Measurements from ENCODE around the gene HOXD1.

Gene HOXD1

DNA sequence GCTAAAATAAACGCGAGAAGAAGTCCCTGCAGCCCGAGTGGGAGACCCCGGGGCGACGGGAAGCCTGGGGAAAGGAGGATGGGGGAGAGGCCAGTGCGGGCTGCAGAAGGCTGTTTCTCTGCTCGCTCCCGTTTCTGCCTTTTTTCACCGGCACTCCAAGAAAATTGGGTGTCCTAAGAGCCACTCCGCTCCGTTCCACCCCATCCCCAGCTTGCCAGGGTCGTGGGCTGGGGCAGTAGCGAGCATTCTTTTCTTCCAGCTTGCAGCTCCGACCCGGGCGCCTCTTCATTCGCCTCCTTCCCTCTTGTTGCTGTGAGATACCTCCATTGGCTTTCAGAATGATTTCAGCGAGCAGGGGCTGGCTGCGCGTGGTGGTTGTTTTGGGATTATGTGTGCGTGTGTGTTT lies 30.3 kb upstream of the HOXD1 start:
- Histone ChIP-seq H3K4me2 (ENCODE audit: low read length) (no peak overlapping the region), H3K79me2 (ENCODE audit: control insufficient read depth, low read length) (no peaks in the 10 kb centered on the region), H3K27ac (ENCODE audit: low read depth, low read length) (no peak overlapping the region), H3K4me1 (ENCODE audit: control insufficient read depth, low read length) (no peaks in the 10 kb centered on the region), H4K20me1 (ENCODE audit: control insufficient read depth, insufficient read depth, low read depth, low read length) (no peaks in the 10 kb centered on the region), H3K4me3 (ENCODE audit: low read length) (no peak overlapping the region), H3K9me3 (ENCODE audit: control insufficient read depth, insufficient read depth, low read length) (no peaks in the 10 kb centered on the region; the same call in 1 of the 2 replicates), H3F3A (ENCODE audit: control insufficient read depth, insufficient read depth) (no peaks in the 10 kb centered on the region), H3K9me2 (replicated peaks; ENCODE audit: control insufficient read depth, low read length) (no peaks in the 10 kb centered on the region), H3K27me3 (ENCODE audit: control insufficient read depth, low read length) (no peaks in the 10 kb centered on the region), H3K36me3 (ENCODE audit: control insufficient read depth, low read length) (no peaks in the 10 kb centered on the region)
- TF ChIP-seq, protein P1, sequence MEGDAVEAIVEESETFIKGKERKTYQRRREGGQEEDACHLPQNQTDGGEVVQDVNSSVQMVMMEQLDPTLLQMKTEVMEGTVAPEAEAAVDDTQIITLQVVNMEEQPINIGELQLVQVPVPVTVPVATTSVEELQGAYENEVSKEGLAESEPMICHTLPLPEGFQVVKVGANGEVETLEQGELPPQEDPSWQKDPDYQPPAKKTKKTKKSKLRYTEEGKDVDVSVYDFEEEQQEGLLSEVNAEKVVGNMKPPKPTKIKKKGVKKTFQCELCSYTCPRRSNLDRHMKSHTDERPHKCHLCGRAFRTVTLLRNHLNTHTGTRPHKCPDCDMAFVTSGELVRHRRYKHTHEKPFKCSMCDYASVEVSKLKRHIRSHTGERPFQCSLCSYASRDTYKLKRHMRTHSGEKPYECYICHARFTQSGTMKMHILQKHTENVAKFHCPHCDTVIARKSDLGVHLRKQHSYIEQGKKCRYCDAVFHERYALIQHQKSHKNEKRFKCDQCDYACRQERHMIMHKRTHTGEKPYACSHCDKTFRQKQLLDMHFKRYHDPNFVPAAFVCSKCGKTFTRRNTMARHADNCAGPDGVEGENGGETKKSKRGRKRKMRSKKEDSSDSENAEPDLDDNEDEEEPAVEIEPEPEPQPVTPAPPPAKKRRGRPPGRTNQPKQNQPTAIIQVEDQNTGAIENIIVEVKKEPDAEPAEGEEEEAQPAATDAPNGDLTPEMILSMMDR (IDR thresholded peaks at IDR 0.05; ENCODE audit: low read depth, low read length, poor library complexity, severe bottlenecking): no peak
- no peak for TF ChIP-seq EZH2phosphoT487 (IDR thresholded peaks at IDR 0.05; ENCODE audit: borderline replicate concordance, low read length)

DNA sequence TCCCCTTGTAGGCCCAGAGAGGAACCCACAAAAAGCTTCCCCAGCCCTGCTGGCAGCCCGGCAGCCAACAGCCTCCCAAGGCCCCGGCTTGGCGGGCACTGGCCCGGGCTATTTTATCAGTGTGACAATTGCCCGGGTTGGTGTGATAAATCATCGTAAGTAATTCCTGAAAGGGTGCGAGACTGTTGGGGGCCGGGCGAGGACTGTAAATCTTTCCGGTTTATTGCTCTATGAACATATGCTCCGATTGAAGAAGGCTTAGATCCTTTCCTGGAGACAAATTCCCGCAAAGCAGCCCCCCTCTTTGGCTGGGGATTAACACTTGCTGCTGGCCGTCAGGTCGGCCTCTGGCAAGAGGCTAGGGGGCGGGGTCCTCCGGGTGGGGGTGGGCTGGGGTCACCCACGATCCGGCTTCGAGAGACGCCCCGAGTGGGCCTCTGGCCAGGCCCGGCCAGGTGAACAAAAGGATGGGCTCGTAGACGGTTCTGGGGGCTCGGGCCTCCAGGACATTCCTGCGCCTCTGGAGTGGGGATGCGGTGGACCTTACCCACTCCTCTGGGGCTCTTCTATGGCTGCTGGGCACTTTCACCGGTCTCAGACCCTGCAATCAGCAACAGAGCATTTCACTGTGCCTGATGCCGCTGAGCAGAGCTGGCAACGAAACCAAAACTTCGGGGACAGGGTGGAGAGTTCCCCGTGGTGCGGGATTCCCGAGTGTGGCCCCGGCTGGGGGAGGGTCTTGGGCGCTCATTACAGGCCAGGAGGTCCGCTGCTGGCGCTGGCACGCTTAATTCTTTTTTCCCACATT lies 29.4 kb upstream of the HOXD1 start:
- H3K4me2 ChIP-seq (ENCODE audit: low read length): no peak overlapping the region
- H3K9me2 ChIP-seq (replicated peaks; ENCODE audit: control insufficient read depth, low read length): no peaks in the 10 kb centered on the region
- H3K36me3 ChIP-seq (ENCODE audit: control insufficient read depth, low read length): no peaks in the 10 kb centered on the region
- no peak overlapping the region for H3K4me3 ChIP-seq (ENCODE audit: low read length)
- no peaks in the 10 kb centered on the region for H3F3A ChIP-seq (ENCODE audit: control insufficient read depth, insufficient read depth)
- no peaks in the 10 kb centered on the region for H4K20me1 ChIP-seq (ENCODE audit: control insufficient read depth, insufficient read depth, low read depth, low read length)
- no peaks in the 10 kb centered on the region for H3K79me2 ChIP-seq (ENCODE audit: control insufficient read depth, low read length)
- no peaks in the 10 kb centered on the region for H3K4me1 ChIP-seq (ENCODE audit: control insufficient read depth, low read length)
- H3K27me3 ChIP-seq (ENCODE audit: control insufficient read depth, low read length): no peaks in the 10 kb centered on the region
- no peak overlapping the region for H3K27ac ChIP-seq (ENCODE audit: low read depth, low read length)
- TF ChIP-seq EZH2phosphoT487 (IDR thresholded peaks at IDR 0.05; ENCODE audit: borderline replicate concordance, low read length): no peak
- TF ChIP-seq, protein P1 (IDR thresholded peaks at IDR 0.05; ENCODE audit: low read depth, low read length, poor library complexity, severe bottlenecking): no peak
- no peaks in the 10 kb centered on the region; the same call in 1 of the 2 replicates for H3K9me3 ChIP-seq (ENCODE audit: control insufficient read depth, insufficient read depth, low read length)

DNA sequence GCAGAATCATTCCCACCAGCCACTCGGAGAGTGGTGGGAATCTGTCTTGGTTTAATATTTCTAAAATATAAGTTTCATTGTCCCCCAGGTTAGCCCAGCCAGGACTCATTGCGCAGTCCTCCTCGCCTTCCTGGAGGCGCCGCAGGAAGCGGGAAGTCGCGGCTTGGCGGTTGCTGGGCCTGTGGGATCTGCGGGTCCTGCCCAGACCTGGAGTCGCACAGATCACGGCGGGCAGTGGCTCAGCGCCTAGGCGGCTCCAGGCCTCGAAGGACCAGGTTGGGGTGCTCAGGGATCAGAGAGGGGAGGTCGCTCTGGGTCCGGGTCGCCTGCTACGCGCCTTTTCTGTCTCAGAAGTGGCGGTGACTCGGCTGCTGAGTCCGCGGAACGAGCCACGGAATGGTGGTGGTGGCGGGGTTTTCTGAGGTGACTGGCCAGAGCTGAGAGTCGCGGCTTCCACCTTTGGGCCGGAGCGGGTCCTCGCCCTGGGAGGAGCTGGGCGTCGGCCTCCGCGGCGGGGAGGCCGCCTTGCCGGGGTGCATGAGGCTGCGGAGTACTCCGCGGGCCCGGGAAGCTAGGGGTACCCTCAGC lies 28.7 kb upstream of the HOXD1 start:
- Histone ChIP-seq H3K36me3 (ENCODE audit: control insufficient read depth, low read length) (no peaks in the 10 kb centered on the region), H3K79me2 (ENCODE audit: control insufficient read depth, low read length) (no peaks in the 10 kb centered on the region), H3K9me2 (replicated peaks; ENCODE audit: control insufficient read depth, low read length) (no peaks in the 10 kb centered on the region), H3K9me3 (ENCODE audit: control insufficient read depth, insufficient read depth, low read length) (no peaks in the 10 kb centered on the region; the same call in 1 of the 2 replicates), H3K4me2 (ENCODE audit: low read length) (no peak overlapping the region), H3K4me1 (ENCODE audit: control insufficient read depth, low read length) (no peaks in the 10 kb centered on the region), H3K4me3 (ENCODE audit: low read length) (no peak overlapping the region), H3K27ac (ENCODE audit: low read depth, low read length) (no peak overlapping the region), H4K20me1 (ENCODE audit: control insufficient read depth, insufficient read depth, low read depth, low read length) (no peaks in the 10 kb centered on the region), H3K27me3 (ENCODE audit: control insufficient read depth, low read length) (no peaks in the 10 kb centered on the region), H3F3A (ENCODE audit: control insufficient read depth, insufficient read depth) (no peaks in the 10 kb centered on the region)
- no peak for TF ChIP-seq EZH2phosphoT487 (IDR thresholded peaks at IDR 0.05; ENCODE audit: borderline replicate concordance, low read length)
- TF ChIP-seq, protein P1 (IDR thresholded peaks at IDR 0.05; ENCODE audit: low read depth, low read length, poor library complexity, severe bottlenecking): no peak
